ENCODE results near the gene PHTF2. TPM values are rescaled to one million over a fixed set of nuclear protein-coding genes. Genes with fewer than 3 reads are reported as not detected.

PHTF2 gene
- polyA plus RNA-seq, 1 experiment: 60.1 TPM

DNA sequence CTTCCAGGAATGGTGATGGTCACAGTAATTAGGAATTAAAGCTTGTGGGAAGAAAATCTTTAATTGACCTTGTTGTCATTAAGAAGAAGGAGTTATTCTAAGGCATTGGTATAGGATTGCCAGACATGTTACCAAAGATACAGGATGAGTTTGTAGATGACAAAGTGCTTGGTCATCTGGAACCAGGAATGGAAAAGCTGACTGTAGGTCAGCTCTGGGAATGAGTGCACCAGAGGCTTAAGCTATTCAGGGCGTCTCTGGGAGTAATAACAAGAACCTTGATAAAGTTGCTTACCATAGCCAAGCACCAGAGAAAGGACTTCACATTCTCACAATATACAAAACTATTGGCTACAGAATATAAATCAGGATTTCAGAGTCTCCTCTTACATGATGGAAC lies 89.0 kb downstream of the PHTF2 start:
- Histone ChIP-seq H3K27me3 (ENCODE audit: control insufficient read depth, insufficient read depth, low read length) (no peaks in the 10 kb centered on the region), H3K27ac (ENCODE audit: low read depth, low read length) (no peak overlapping the region), H3K4me3 (ENCODE audit: low read depth, low read length) (no peak overlapping the region), H3K9me3 (ENCODE audit: control insufficient read depth, insufficient read depth, low read length) (no peaks in the 10 kb centered on the region)
- TF ChIP-seq, protein P1, sequence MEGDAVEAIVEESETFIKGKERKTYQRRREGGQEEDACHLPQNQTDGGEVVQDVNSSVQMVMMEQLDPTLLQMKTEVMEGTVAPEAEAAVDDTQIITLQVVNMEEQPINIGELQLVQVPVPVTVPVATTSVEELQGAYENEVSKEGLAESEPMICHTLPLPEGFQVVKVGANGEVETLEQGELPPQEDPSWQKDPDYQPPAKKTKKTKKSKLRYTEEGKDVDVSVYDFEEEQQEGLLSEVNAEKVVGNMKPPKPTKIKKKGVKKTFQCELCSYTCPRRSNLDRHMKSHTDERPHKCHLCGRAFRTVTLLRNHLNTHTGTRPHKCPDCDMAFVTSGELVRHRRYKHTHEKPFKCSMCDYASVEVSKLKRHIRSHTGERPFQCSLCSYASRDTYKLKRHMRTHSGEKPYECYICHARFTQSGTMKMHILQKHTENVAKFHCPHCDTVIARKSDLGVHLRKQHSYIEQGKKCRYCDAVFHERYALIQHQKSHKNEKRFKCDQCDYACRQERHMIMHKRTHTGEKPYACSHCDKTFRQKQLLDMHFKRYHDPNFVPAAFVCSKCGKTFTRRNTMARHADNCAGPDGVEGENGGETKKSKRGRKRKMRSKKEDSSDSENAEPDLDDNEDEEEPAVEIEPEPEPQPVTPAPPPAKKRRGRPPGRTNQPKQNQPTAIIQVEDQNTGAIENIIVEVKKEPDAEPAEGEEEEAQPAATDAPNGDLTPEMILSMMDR (IDR thresholded peaks at IDR 0.05; ENCODE audit: low read depth, low read length): no peak
- no peak for DNase-seq (ENCODE audit: low read depth, low spot score)
- ChIA-PET POLR2A (no interaction called here), CTCF (no interaction called here)

DNA sequence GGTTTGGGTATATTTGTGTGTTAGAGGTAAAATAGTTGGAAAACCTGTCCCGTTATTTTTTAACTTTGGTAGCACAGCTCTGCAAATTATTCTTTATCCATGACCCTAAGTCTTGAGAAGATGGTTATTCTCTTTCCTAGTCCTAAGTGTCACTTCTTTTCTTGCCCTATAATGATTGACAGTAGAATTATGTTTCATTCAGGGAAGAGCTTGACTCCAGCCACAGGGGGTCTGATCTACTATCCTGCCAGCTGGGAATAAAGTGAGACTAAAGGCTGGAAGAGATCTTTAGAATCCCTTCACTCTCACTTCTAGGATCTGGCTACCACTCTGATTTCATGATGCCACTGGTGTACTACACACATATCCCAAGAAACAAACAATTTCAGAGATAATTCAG lies 90.4 kb downstream of the PHTF2 start:
- DNase-seq (ENCODE audit: low read depth, low spot score): no peak
- Histone ChIP-seq H3K27me3 (ENCODE audit: control insufficient read depth, insufficient read depth, low read length) (no peaks in the 10 kb centered on the region), H3K27ac (ENCODE audit: low read depth, low read length) (no peak overlapping the region), H3K4me3 (ENCODE audit: low read depth, low read length) (no peak overlapping the region), H3K9me3 (ENCODE audit: control insufficient read depth, insufficient read depth, low read length) (no peaks in the 10 kb centered on the region)
- TF ChIP-seq, protein P1 (IDR thresholded peaks at IDR 0.05; ENCODE audit: low read depth, low read length): no peak
- ChIA-PET POLR2A (no interaction called here), CTCF (no interaction called here)

DNA sequence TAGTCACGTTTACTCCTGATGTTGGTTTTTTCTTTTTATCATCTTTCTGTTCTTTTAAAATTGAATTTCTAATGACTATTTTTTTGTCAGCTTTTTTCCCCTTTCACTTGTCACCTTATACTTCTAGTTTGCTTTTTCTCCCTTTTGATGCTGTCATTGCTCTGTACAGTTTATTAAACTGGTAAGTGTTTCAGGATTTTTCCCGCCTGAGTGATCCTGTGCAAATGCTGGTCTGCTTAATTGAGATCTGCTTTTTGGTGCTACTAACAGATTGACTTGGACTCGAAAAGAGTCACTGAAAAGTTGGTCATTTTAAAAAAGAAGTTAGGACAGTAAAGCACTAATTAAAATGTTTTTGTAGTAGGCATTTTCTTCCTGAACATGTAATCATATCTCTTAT lies 95.2 kb downstream of the PHTF2 start:
- H3K27ac ChIP-seq (ENCODE audit: low read depth, low read length): no peak overlapping the region
- ChIA-PET POLR2A (no interaction called here), CTCF (interaction anchor here (0.5 to 0.9 kb wide), 2 partner anchors 9 to 134 kb away, joined by 3 to 6 read pairs; no protein-coding TSS in a partner anchor)
- no peaks in the 10 kb centered on the region for H3K27me3 ChIP-seq (ENCODE audit: control insufficient read depth, insufficient read depth, low read length)
- H3K9me3 ChIP-seq (ENCODE audit: control insufficient read depth, insufficient read depth, low read length): no peaks in the 10 kb centered on the region
- TF ChIP-seq, protein P1 (IDR thresholded peaks at IDR 0.05; ENCODE audit: low read depth, low read length): no peak
- H3K4me3 ChIP-seq (ENCODE audit: low read depth, low read length): no peak overlapping the region
- no peak for DNase-seq (ENCODE audit: low read depth, low spot score)

DNA sequence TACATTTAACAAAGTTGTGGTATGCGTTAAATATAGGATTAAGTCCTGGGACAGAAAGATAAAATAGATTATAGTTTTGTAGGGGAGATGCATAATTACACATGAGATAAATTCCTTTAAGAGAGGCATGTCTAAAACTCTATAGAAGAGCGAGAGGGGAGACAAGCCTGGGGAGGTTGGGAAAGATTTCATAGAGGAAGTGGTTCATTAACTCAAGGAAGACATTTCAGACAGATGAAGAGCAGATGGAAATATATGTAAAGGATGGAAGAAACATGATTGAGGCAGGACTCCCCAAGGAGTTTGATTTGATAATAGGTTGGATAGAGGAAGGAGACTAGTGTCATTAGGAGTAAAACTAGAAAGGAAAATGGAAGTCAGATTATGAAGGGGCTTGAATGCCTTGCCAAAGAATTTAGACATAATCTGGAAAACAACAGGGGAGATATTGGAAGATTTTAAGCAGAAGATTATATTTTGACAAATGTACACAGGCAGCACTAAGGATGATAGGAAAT lies 96.1 kb downstream of the PHTF2 start:
- Histone ChIP-seq H3K27me3 (ENCODE audit: control insufficient read depth, insufficient read depth, low read length) (no peaks in the 10 kb centered on the region), H3K27ac (ENCODE audit: low read depth, low read length) (no peak overlapping the region), H3K9me3 (ENCODE audit: control insufficient read depth, insufficient read depth, low read length) (no peaks in the 10 kb centered on the region), H3K4me3 (ENCODE audit: low read depth, low read length) (no peak overlapping the region)
- ChIA-PET POLR2A (no interaction called here), CTCF (no interaction called here)
- no peak for DNase-seq (ENCODE audit: low read depth, low spot score)
- TF ChIP-seq, protein P1 (IDR thresholded peaks at IDR 0.05; ENCODE audit: low read depth, low read length): no peak

DNA sequence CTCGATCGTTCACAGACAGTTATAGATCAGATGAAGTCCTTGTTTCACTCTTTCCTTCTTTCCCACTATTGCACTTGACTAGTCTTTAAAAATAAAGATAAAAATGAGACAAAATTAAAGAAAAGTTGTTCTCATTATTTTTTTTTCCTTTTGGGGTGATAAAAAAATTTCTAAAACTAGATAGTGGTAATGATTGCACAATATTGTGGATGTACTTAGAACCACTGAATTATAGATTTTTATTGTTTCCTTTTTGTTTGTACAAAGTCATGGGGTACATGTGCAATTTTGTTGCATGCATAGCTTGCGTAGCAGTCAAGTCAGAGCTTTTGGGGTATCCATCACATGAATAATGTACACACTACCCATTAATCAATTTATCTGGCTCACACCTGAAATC lies 97.3 kb downstream of the PHTF2 start:
- DNase-seq (ENCODE audit: low read depth, low spot score): no peak
- no peak overlapping the region for H3K4me3 ChIP-seq (ENCODE audit: low read depth, low read length)
- H3K9me3 ChIP-seq (ENCODE audit: control insufficient read depth, insufficient read depth, low read length): no peaks in the 10 kb centered on the region
- TF ChIP-seq, protein P1 (IDR thresholded peaks at IDR 0.05; ENCODE audit: low read depth, low read length): no peak
- H3K27ac ChIP-seq (ENCODE audit: low read depth, low read length): no peak overlapping the region
- ChIA-PET POLR2A (no interaction called here), CTCF (interaction anchor here (1.5 kb wide), 1 partner anchor 244 kb away, joined by 6 read pairs; no protein-coding TSS in a partner anchor)
- H3K27me3 ChIP-seq (ENCODE audit: control insufficient read depth, insufficient read depth, low read length): no peaks in the 10 kb centered on the region
